Measurements from ENCODE around the gene CTSZ. TPM values are rescaled to one million over a fixed set of nuclear protein-coding genes. Genes with fewer than 3 reads are reported as not detected.
A peak's percentile ranks its signal among the peaks of the same experiment; 100 is the strongest.

CTSZ gene
- total RNA-seq, 2 experiments from 2014 or later: 32.9 to 34.8 TPM

DNA sequence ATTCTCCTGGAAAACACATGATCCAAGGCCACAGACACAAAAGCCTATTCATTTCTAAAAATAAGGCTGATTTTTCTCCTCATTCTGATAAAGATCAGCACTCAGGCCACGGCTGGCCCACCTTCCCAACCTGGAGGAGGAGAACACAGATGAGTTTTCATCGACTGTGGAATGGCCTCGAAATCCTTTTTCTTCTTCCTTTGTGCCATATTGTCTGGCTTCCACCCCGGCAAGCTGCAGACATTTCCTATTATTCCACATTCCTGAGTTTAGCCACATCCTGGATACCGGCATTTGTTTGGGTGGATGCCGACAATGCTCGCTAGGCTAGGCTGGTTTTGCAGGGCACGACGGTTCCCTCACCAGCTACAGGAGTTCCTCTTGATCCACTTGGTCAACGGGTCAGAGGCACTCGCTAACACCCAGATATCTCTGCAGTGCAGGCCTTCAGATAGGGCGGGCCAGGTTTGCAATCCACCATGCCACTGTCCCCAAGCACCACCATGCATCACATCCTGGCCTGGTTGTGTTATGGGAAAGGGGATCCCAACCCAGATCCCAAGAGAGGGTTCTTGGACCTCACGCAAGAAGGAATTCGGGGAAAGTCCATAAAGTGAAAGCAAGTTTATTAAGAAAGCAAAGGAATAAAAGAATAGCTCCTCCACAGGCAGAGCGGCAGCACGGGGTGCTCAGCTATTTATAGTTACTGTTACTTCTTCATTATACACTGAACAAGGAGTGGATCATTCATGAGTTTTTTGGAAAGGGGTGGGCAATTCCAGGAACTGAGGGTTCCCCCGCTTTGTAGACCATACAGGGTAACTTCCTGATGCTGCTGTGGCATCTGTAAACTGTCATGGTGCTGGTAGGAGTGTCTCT lies 4.2 kb upstream of the CTSZ start:
- ChIA-PET POLR2A (no interaction called here), CTCF (no interaction called here)
- H3K27ac Mint-ChIP-seq: no peak overlapping the region
- intact Hi-C loops (cut with micrococcal nuclease): no loop called here
- H3K36me3 Mint-ChIP-seq: no peaks in the 10 kb centered on the region
- H3K27me3 Mint-ChIP-seq: no peaks in the 10 kb centered on the region
- H3K4me1 Mint-ChIP-seq (ENCODE audit: low read depth): peaks cover 28% of the 10 kb centered on the region
- DNase-seq: peak; percentile 14
- no peaks in the 10 kb centered on the region for H3K9me3 Mint-ChIP-seq
- no peak overlapping the region for H3K4me3 Mint-ChIP-seq

DNA sequence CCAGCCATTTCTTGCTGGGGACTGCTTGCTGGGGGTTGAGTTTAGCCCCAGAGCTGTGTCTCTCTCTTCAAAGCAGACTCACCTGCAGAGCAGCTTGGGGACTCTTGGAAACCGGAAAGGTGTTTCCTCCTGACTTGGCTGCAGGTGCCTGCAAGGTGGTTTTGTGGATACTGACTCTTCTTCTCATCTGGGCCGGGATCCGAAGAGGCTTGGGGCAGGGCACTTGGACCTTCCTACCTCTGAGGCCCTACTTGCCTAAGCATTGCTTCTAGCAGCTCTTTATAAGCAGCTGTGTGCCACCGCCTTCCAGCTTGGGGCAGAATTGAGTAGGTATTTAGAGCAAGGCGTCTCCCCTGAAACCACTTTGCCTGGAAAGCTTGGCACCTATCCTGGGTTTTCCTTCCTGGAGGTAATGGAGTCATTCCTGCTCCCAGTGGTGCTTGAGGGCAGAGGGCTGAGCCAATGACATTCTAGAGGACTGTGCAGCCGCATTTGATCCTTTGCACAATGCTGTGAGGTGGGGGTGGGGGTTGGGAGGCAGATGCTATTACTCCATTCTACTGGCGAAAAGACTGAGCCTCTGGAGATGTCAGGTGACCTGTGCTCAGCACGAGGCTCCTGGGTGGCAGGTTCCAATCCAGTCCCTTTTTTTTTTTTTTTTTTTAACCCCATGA lies 3.4 kb upstream of the CTSZ start:
- Mint-ChIP-seq H3K27me3 (no peaks in the 10 kb centered on the region), H3K4me3 (no peak overlapping the region), H3K36me3 (no peaks in the 10 kb centered on the region), H3K4me1 (ENCODE audit: low read depth) (peaks cover 31% of the 10 kb centered on the region), H3K27ac (no peak overlapping the region), H3K9me3 (no peaks in the 10 kb centered on the region)
- CTCF ChIA-PET: no interaction called here
- POLR2A ChIA-PET: no interaction called here
- intact Hi-C loops (cut with micrococcal nuclease): no loop called here
- DNase-seq: peak; percentile 4

DNA sequence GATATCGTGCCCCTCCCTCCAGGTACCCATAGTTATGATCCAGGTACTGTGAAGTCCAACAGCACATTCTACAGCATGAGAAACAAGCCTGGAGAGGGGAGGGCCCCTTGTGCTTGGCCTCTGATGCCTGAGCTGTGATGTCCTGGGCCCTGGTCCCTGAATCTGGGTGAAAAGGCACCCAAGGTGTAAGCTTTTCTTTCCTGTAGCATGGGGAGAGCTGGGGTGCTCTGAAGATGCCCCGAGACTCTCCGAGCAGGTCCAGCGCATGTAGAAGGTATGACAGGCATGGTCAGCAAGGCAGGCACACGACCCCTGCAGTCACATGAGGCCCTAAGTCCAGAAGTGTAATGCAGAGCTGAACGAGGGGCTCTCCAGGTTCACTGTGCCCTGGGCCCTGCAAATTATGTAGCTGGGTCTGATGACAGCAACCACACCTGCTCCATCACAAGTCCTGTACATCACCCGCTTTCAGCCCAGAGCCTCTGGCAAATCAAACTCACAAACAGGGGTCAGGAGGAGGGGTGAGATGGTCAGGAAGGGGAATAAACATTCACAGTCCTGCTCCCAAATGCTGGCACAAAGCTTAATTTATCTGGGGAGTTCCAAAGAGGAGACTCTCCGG lies 1.8 kb upstream of the CTSZ start:
- Mint-ChIP-seq H3K4me3 (no peak overlapping the region), H3K27me3 (no peaks in the 10 kb centered on the region), H3K27ac (no peak overlapping the region), H3K36me3 (peaks cover 7% of the 10 kb centered on the region), H3K4me1 (ENCODE audit: low read depth) (peaks cover 37% of the 10 kb centered on the region), H3K9me3 (no peaks in the 10 kb centered on the region)
- intact Hi-C loops (cut with micrococcal nuclease): no loop called here
- ChIA-PET CTCF (no interaction called here), POLR2A (interaction anchor here (1.4 kb wide), 1 partner anchor 23 kb away, joined by 4 read pairs; the partner anchor contains the start of gene ATP5F1E)
- no peak for DNase-seq

GRCh38 chr20:59007665-59008511 lies 834 bp upstream of the CTSZ start:
- ChIA-PET CTCF (no interaction called here), POLR2A (interaction anchor here (1.4 kb wide), 1 partner anchor 24 kb away, joined by 4 read pairs; the partner anchor contains the start of gene ATP5F1E)
- Mint-ChIP-seq H3K36me3 (peaks cover 7% of the 10 kb centered on the region), H3K9me3 (no peaks in the 10 kb centered on the region), H3K4me1 (ENCODE audit: low read depth) (peaks cover 35% of the 10 kb centered on the region), H3K4me3 (peak overlapping the region; percentile 69), H3K27me3 (no peaks in the 10 kb centered on the region), H3K27ac (peak overlapping the region; percentile 28)
- intact Hi-C loops (cut with micrococcal nuclease): loop anchor here (1.0 kb wide), 1 partner anchor 24 kb away; the partner anchor contains the start of gene ATP5F1E
- no peak for DNase-seq

GRCh38 chr20:59006167-59006863 lies 739 bp downstream of the CTSZ start:
- CTCF ChIA-PET: interaction anchor here (1.0 kb wide), 1 partner anchor 26 kb away, joined by 3 read pairs; no protein-coding TSS in a partner anchor
- POLR2A ChIA-PET: no interaction called here
- DNase-seq: no peak
- peaks cover 29% of the 10 kb centered on the region for H3K4me1 Mint-ChIP-seq (ENCODE audit: low read depth)
- H3K9me3 Mint-ChIP-seq: no peaks in the 10 kb centered on the region
- no peaks in the 10 kb centered on the region for H3K27me3 Mint-ChIP-seq
- peak overlapping the region; percentile 74 for H3K4me3 Mint-ChIP-seq
- intact Hi-C loops (cut with micrococcal nuclease): no loop called here
- peak overlapping the region; percentile 28 for H3K27ac Mint-ChIP-seq
- peaks cover 7% of the 10 kb centered on the region for H3K36me3 Mint-ChIP-seq

DNA sequence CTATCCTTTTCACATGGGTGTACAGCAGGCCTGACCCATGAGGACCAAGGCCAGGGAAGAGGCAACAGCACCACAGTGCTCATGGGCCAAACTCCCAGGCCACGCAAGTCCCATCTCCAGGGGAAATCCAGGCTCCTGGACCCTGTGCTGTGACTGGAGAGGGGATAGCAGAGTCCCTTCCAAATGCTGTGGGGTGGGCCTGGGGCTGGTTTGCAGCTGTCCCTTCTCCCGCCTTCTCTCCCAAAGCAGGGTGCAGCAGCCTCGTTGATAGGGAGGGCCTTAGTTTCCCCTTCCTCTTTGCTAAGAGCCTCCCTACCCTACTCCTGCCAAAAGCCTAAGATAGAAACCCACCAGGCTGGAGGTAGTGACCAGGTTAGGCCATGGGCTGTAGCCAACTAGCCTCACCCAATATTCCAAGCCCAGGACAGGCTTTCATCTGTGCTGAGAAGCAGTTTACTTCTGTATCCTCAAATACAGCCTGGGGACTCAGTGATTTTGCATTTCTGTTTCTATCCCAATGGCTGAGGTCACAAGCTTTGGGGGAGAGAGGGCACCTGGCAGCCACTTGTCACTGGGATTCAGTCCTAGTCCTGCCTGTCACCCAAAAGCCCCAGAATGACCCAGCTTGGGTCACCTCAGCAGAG lies 1.4 kb downstream of the CTSZ start:
- no peaks in the 10 kb centered on the region for H3K27me3 Mint-ChIP-seq
- no peaks in the 10 kb centered on the region for H3K9me3 Mint-ChIP-seq
- peaks cover 29% of the 10 kb centered on the region for H3K4me1 Mint-ChIP-seq (ENCODE audit: low read depth)
- ChIA-PET CTCF (interaction anchor here (1.0 kb wide), 1 partner anchor 25 kb away, joined by 3 read pairs; no protein-coding TSS in a partner anchor), POLR2A (interaction anchor here (1.6 kb wide), 1 partner anchor 23 kb away, joined by 6 read pairs; no protein-coding TSS in a partner anchor)
- intact Hi-C loops (cut with micrococcal nuclease): no loop called here
- H3K27ac Mint-ChIP-seq: peak overlapping the region; percentile 82
- peak overlapping the region; percentile 74 for H3K4me3 Mint-ChIP-seq
- DNase-seq: no peak
- peaks cover 7% of the 10 kb centered on the region for H3K36me3 Mint-ChIP-seq

DNA sequence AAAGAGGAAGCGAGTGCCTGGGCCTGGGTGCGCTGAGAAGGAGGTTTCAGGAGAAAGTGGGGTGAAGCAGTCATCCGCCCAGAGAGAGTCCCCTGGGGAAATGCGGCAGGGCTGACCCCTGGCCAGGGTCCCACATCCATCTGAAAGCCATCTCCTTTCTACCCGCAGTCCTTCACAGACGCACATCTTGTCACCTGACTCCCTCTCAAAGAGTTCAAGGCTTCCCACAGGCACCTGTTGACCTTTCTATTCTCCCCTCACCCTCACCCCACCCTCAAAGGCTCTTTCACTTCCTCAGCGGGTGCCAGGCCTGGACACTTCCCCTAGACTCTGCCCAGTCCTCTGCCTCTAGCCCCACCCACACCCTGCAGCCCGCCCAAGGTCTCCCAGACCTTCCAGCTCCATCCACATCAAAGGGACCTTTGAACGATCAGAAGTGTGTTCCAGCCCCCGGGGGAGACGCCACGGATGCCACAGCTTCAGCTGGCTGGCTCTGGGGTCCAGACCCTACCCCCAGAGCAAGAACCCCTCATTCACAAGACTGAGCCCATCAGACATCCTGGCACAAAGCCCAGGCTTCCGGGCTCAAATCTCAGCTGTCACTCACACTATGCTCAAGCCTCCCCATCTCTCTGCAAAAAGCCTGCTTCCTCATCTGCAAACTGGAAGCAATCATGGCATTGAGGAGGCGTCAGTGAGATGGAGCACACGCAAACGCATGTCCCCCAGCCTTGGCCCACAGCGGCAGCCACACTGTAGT lies 2.1 kb downstream of the CTSZ start:
- Mint-ChIP-seq H3K9me3 (no peaks in the 10 kb centered on the region), H3K27ac (peak overlapping the region; percentile 82), H3K27me3 (no peaks in the 10 kb centered on the region), H3K36me3 (peaks cover 9% of the 10 kb centered on the region), H3K4me1 (ENCODE audit: low read depth) (peaks cover 29% of the 10 kb centered on the region), H3K4me3 (peak overlapping the region; percentile 73)
- intact Hi-C loops (cut with micrococcal nuclease): no loop called here
- ChIA-PET CTCF (interaction anchor here (1.0 kb wide), 1 partner anchor 25 kb away, joined by 3 read pairs; no protein-coding TSS in a partner anchor), POLR2A (interaction anchor here (1.6 kb wide), 1 partner anchor 22 kb away, joined by 6 read pairs; no protein-coding TSS in a partner anchor)
- peak; percentile 64 for DNase-seq

- Mint-ChIP-seq H3K9me3 (no peaks in the 10 kb centered on the region), H3K27ac (peak overlapping the region; percentile 82), H3K4me1 (ENCODE audit: low read depth) (peaks cover 29% of the 10 kb centered on the region), H3K27me3 (no peaks in the 10 kb centered on the region), H3K4me3 (peak overlapping the region; percentile 73), H3K36me3 (peaks cover 9% of the 10 kb centered on the region)
- DNase-seq: peak; percentile 74
- POLR2A ChIA-PET: interaction anchor here (1.6 kb wide), 1 partner anchor 22 kb away, joined by 6 read pairs; no protein-coding TSS in a partner anchor
- intact Hi-C loops (cut with micrococcal nuclease): no loop called here
- CTCF ChIA-PET: no interaction called here
Measured at GRCh38 chr20:59004493-59004762, 2.6 kb downstream of the CTSZ start.

- Mint-ChIP-seq H3K4me1 (ENCODE audit: low read depth) (peaks cover 29% of the 10 kb centered on the region), H3K9me3 (no peaks in the 10 kb centered on the region), H3K36me3 (peaks cover 9% of the 10 kb centered on the region), H3K27me3 (no peaks in the 10 kb centered on the region), H3K4me3 (peak overlapping the region; percentile 14), H3K27ac (peak overlapping the region; percentile 82)
- ChIA-PET POLR2A (interaction anchor here (1.6 kb wide), 1 partner anchor 21 kb away, joined by 6 read pairs; no protein-coding TSS in a partner anchor), CTCF (no interaction called here)
- intact Hi-C loops (cut with micrococcal nuclease): no loop called here
- DNase-seq: no peak
Measured at GRCh38 chr20:59003836-59004492, 3.1 kb downstream of the CTSZ start.

DNA sequence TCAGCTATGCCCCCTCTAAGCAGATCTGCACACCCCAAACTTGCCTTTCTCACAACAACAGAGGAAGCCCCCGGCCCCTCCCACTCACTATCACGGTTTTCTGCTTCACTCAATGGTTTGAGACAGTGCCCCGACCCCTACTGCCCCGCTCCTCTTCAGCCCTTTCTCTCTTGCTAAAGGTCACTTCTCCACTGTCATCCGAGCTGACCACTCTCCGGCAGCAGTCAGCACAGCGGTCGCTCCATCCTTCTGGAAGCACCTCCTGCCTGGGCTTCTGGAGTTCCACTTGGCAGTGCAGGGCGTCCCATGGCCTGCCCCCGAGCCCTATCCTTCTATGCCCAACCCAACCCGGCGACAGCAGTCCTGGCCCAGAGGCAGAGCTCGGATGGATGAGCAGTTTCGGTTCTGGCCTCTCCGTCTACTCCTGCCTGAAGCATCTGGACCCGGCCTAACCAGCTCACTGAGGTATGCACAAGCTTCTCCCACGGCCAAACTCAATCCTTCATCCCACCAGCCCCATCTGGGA lies 4.1 kb downstream of the CTSZ start:
- POLR2A ChIA-PET: interaction anchor here (0.7 kb wide), 1 partner anchor 13 kb away, joined by 3 read pairs; no protein-coding TSS in a partner anchor
- H3K9me3 Mint-ChIP-seq: no peaks in the 10 kb centered on the region
- CTCF ChIA-PET: no interaction called here
- H3K27ac Mint-ChIP-seq: no peak overlapping the region
- intact Hi-C loops (cut with micrococcal nuclease): no loop called here
- no peak overlapping the region for H3K4me3 Mint-ChIP-seq
- H3K36me3 Mint-ChIP-seq: peaks cover 9% of the 10 kb centered on the region
- DNase-seq: no peak
- H3K4me1 Mint-ChIP-seq (ENCODE audit: low read depth): peaks cover 29% of the 10 kb centered on the region
- H3K27me3 Mint-ChIP-seq: no peaks in the 10 kb centered on the region

Data from activated CD4-positive, alpha-beta memory T cell treated with anti-CD3 and anti-CD28 coated beads for 36 hours (primary cell).